ENCODE measurements around the gene LCP1.

The LCP1 gene

GRCh38 chr13:46079770-46080169, 102.2 kb downstream of the LCP1 start:
- Histone ChIP-seq H3K4me1 (ENCODE audit: control insufficient read depth, insufficient read depth, low read length) (no peaks in the 10 kb centered on the region), H3K9me3 (ENCODE audit: control insufficient read depth in 2 of 2, low read length in 2 of 2) (no peaks in the 10 kb centered on the region), H3K9ac (ENCODE audit: low read length in 2 of 2) (no peak overlapping the region), H3K27me3 (ENCODE audit: control insufficient read depth in 1 of 2, insufficient read depth in 2 of 2, low read length in 2 of 2) (no peaks in the 10 kb centered on the region), H3K4me3 (ENCODE audit: low read length in 2 of 2) (no peak overlapping the region), H3K36me3 (ENCODE audit: control insufficient read depth in 2 of 2, insufficient read depth in 2 of 2, low read length in 2 of 2) (no peaks in the 10 kb centered on the region), H3K27ac (ENCODE audit: low read length) (no peak overlapping the region)

GRCh38 chr13:46077265-46077664, 104.7 kb downstream of the LCP1 start:
- no peak overlapping the region for H3K9ac ChIP-seq (ENCODE audit: low read length in 2 of 2)
- H3K4me3 ChIP-seq (ENCODE audit: low read length in 2 of 2), result no peak overlapping the region
- no peaks in the 10 kb centered on the region for H3K4me1 ChIP-seq (ENCODE audit: control insufficient read depth, insufficient read depth, low read length)
- no peaks in the 10 kb centered on the region for H3K36me3 ChIP-seq (ENCODE audit: control insufficient read depth in 2 of 2, insufficient read depth in 2 of 2, low read length in 2 of 2)
- no peak overlapping the region for H3K27ac ChIP-seq (ENCODE audit: low read length)
- no peaks in the 10 kb centered on the region for H3K27me3 ChIP-seq (ENCODE audit: control insufficient read depth in 1 of 2, insufficient read depth in 2 of 2, low read length in 2 of 2)
- H3K9me3 ChIP-seq (ENCODE audit: control insufficient read depth in 2 of 2, low read length in 2 of 2), result no peaks in the 10 kb centered on the region

GRCh38 chr13:46076827-46077226, 105.2 kb downstream of the LCP1 start:
- Histone ChIP-seq H3K4me3 (ENCODE audit: low read length in 2 of 2) (no peak overlapping the region), H3K27me3 (ENCODE audit: control insufficient read depth in 1 of 2, insufficient read depth in 2 of 2, low read length in 2 of 2) (no peaks in the 10 kb centered on the region), H3K9ac (ENCODE audit: low read length in 2 of 2) (no peak overlapping the region), H3K27ac (ENCODE audit: low read length) (no peak overlapping the region), H3K36me3 (ENCODE audit: control insufficient read depth in 2 of 2, insufficient read depth in 2 of 2, low read length in 2 of 2) (no peaks in the 10 kb centered on the region), H3K4me1 (ENCODE audit: control insufficient read depth, insufficient read depth, low read length) (no peaks in the 10 kb centered on the region), H3K9me3 (ENCODE audit: control insufficient read depth in 2 of 2, low read length in 2 of 2) (no peaks in the 10 kb centered on the region)

Measured in stomach smooth muscle (tissue), 2 donors.